NCI-H345 (cell line): Measurements from ENCODE around the gene POT1.
A peak's percentile ranks its signal among the peaks of the same experiment; 100 is the strongest.

ENCODE experiments used
- DNase-seq: peaks from one replicate; lab custom pipeline; 2025; lab: John Stamatoyannopoulos, UW

The POT1 gene

GRCh38 chr7:124808206-124808605 is 121.4 kb downstream of the POT1 start:
- no peak for DNase-seq

GRCh38 chr7:124801330-124801895 is 128.2 kb downstream of the POT1 start:
- DNase-seq = no peak

- no peak for DNase-seq
Measured at GRCh38 chr7:124800386-124800785, 129.2 kb downstream of the POT1 start.

GRCh38 chr7:124799448-124799847 is 130.2 kb downstream of the POT1 start:
- DNase-seq = no peak

- no peak for DNase-seq
Measured at GRCh38 chr7:124796771-124797170, 132.9 kb downstream of the POT1 start.

- no peak for DNase-seq
Measured at GRCh38 chr7:124792696-124793095, 136.9 kb downstream of the POT1 start.

- no peak for DNase-seq
Measured at GRCh38 chr7:124792002-124792401, 137.6 kb downstream of the POT1 start.

- no peak for DNase-seq
Measured at GRCh38 chr7:124791426-124791825, 138.2 kb downstream of the POT1 start.

- DNase-seq = no peak
Measured at GRCh38 chr7:124790645-124791044, 139.0 kb downstream of the POT1 start.

GRCh38 chr7:124785994-124786393 is 143.6 kb downstream of the POT1 start:
- no peak for DNase-seq

GRCh38 chr7:124784879-124785818 is 144.5 kb downstream of the POT1 start:
- DNase-seq = peak; percentile 62

- DNase-seq = no peak
Measured at GRCh38 chr7:124783271-124783670, 146.4 kb downstream of the POT1 start.

- no peak for DNase-seq
Measured at GRCh38 chr7:124781907-124782734, 147.5 kb downstream of the POT1 start.

- DNase-seq = no peak
Measured at GRCh38 chr7:124781418-124781817, 148.2 kb downstream of the POT1 start.

- DNase-seq = no peak
Measured at GRCh38 chr7:124780608-124781007, 149.0 kb downstream of the POT1 start.

GRCh38 chr7:124780056-124780455 is 149.6 kb downstream of the POT1 start:
- DNase-seq = no peak

GRCh38 chr7:124779620-124780019 is 150.0 kb downstream of the POT1 start:
- no peak for DNase-seq

- peak; percentile 92 for DNase-seq
Measured at GRCh38 chr7:124779194-124779593, 150.4 kb downstream of the POT1 start.

- DNase-seq = no peak
Measured at GRCh38 chr7:124777268-124777667, 152.4 kb downstream of the POT1 start.

- no peak for DNase-seq
Measured at GRCh38 chr7:124776153-124776552, 153.5 kb downstream of the POT1 start.

- no peak for DNase-seq
Measured at GRCh38 chr7:124775422-124775821, 154.2 kb downstream of the POT1 start.

- no peak for DNase-seq
Measured at GRCh38 chr7:124773938-124774337, 155.7 kb downstream of the POT1 start.

- no peak for DNase-seq
Measured at GRCh38 chr7:124773339-124773738, 156.3 kb downstream of the POT1 start.
